Activated CD4-positive, alpha-beta memory T cell treated with anti-CD3 and anti-CD28 coated beads for 36 hours (primary cell): ENCODE results near the gene AADACL2. TPM values are rescaled to one million over a fixed set of nuclear protein-coding genes. Genes with fewer than 3 reads are reported as not detected.
"Not testable (repeated sequence)": the region's sequence is repeated elsewhere in the genome, so short reads cannot be mapped to it uniquely, and the experiment has no call there.

Experiments
- CTCF ChIA-PET: fragments of 350-600 bp; sonication (Branson Sonifier 250); formaldehyde crosslinking; loops from one replicate; lab custom pipeline; 2021; ENCODE audit warnings: antibody characterized with exemption, inconsistent platforms; lab: Charles Lee
- POLR2A ChIA-PET: fragments of 350-600 bp; sonication (Branson Sonifier 250); formaldehyde crosslinking; loops from one replicate; lab custom pipeline; 2021; ENCODE audit warnings: antibody characterized with exemption; lab: Charles Lee
- DNase-seq: peaks from one replicate; pipeline ENCODE4 v3.0.0-alpha.2; 2020
- H3K27ac Mint-ChIP-seq: one replicate; pipeline ENCODE4 v1.8.0; 2021; ENCODE audit warnings: mixed read lengths
- H3K27me3 Mint-ChIP-seq: one replicate; pipeline ENCODE4 v1.8.0; 2021; ENCODE audit warnings: mixed read lengths
- H3K36me3 Mint-ChIP-seq: one replicate; pipeline ENCODE4 v1.8.0; 2021; ENCODE audit warnings: mixed read lengths
- H3K4me1 Mint-ChIP-seq: one replicate; pipeline ENCODE4 v1.8.0; 2021; ENCODE audit warnings: low read depth, mixed read lengths
- H3K4me3 Mint-ChIP-seq: one replicate; pipeline ENCODE4 v1.8.0; 2021; ENCODE audit warnings: mild to moderate bottlenecking, mixed read lengths
- H3K9me3 Mint-ChIP-seq: one replicate; pipeline ENCODE4 v1.8.0; 2021; ENCODE audit warnings: mixed read lengths
- intact Hi-C: fragments of 100-400 bp; cut with micrococcal nuclease; formaldehyde crosslinking; loops from one replicate; pipeline ENCODE4 v1.15.1; 2023
- total RNA-seq, 2 experiments: library from RNA; stranded (reverse); gene quantifications; one replicate each; pipeline ENCODE4 v1.2.3, GENCODE V29; 2021

AADACL2 gene
- total RNA-seq, 2 experiments from 2014 or later: not detected

GRCh38 chr3:151790763-151791162 is 57.0 kb downstream of the AADACL2 start:
- H3K27me3 Mint-ChIP-seq, POLR2A ChIA-PET, H3K4me3 Mint-ChIP-seq, DNase-seq, H3K4me1 Mint-ChIP-seq, H3K36me3 Mint-ChIP-seq, intact Hi-C loops, CTCF ChIA-PET, H3K27ac Mint-ChIP-seq, H3K9me3 Mint-ChIP-seq: not testable (repeated sequence)

GRCh38 chr3:151792411-151792810 is 58.7 kb downstream of the AADACL2 start:
- Mint-ChIP-seq H3K4me1 (no peaks in the 10 kb centered on the region), H3K9me3 (no peaks in the 10 kb centered on the region), H3K36me3 (no peaks in the 10 kb centered on the region), H3K27me3 (peaks cover 1% of the 10 kb centered on the region), H3K4me3 (no peak overlapping the region), H3K27ac (no peak overlapping the region)
- CTCF ChIA-PET: no interaction called here
- intact Hi-C loops: no loop called here
- no peak for DNase-seq
- POLR2A ChIA-PET: no interaction called here

GRCh38 chr3:151793636-151794035 is 59.9 kb downstream of the AADACL2 start:
- CTCF ChIA-PET: no interaction called here
- Mint-ChIP-seq H3K9me3 (no peaks in the 10 kb centered on the region), H3K27me3 (peaks cover 1% of the 10 kb centered on the region), H3K4me3 (no peak overlapping the region), H3K36me3 (no peaks in the 10 kb centered on the region), H3K4me1 (no peaks in the 10 kb centered on the region), H3K27ac (no peak overlapping the region)
- intact Hi-C loops: no loop called here
- POLR2A ChIA-PET: no interaction called here
- no peak for DNase-seq

- H3K9me3 Mint-ChIP-seq: no peaks in the 10 kb centered on the region
- peaks cover 1% of the 10 kb centered on the region for H3K27me3 Mint-ChIP-seq
- H3K4me3 Mint-ChIP-seq: no peak overlapping the region
- no peak overlapping the region for H3K27ac Mint-ChIP-seq
- DNase-seq: no peak
- ChIA-PET CTCF (no interaction called here), POLR2A (no interaction called here)
- no peaks in the 10 kb centered on the region for H3K4me1 Mint-ChIP-seq
- H3K36me3 Mint-ChIP-seq: no peaks in the 10 kb centered on the region
- intact Hi-C loops: no loop called here
Observed at GRCh38 chr3:151794080-151794479, 60.4 kb downstream of the AADACL2 start.

- CTCF ChIA-PET: no interaction called here
- POLR2A ChIA-PET: no interaction called here
- intact Hi-C loops: no loop called here
- no peaks in the 10 kb centered on the region for H3K36me3 Mint-ChIP-seq
- no peak overlapping the region for H3K4me3 Mint-ChIP-seq
- no peaks in the 10 kb centered on the region for H3K27me3 Mint-ChIP-seq
- H3K9me3 Mint-ChIP-seq: no peaks in the 10 kb centered on the region
- DNase-seq: no peak
- H3K4me1 Mint-ChIP-seq: no peaks in the 10 kb centered on the region
- no peak overlapping the region for H3K27ac Mint-ChIP-seq
Observed at GRCh38 chr3:151795276-151795675, 61.5 kb downstream of the AADACL2 start.

- ChIA-PET CTCF (no interaction called here), POLR2A (no interaction called here)
- intact Hi-C loops: no loop called here
- no peak for DNase-seq
- Mint-ChIP-seq H3K4me1 (no peaks in the 10 kb centered on the region), H3K27me3 (no peaks in the 10 kb centered on the region), H3K9me3 (no peaks in the 10 kb centered on the region), H3K36me3 (no peaks in the 10 kb centered on the region), H3K4me3 (no peak overlapping the region), H3K27ac (no peak overlapping the region)
Observed at GRCh38 chr3:151796105-151796680, 62.5 kb downstream of the AADACL2 start.

- no peaks in the 10 kb centered on the region for H3K9me3 Mint-ChIP-seq
- peaks cover under 1% of the 10 kb centered on the region for H3K27me3 Mint-ChIP-seq
- no peaks in the 10 kb centered on the region for H3K36me3 Mint-ChIP-seq
- no peak for DNase-seq
- ChIA-PET CTCF (no interaction called here), POLR2A (no interaction called here)
- no peaks in the 10 kb centered on the region for H3K4me1 Mint-ChIP-seq
- H3K4me3 Mint-ChIP-seq: no peak overlapping the region
- intact Hi-C loops: no loop called here
- H3K27ac Mint-ChIP-seq: no peak overlapping the region
Observed at GRCh38 chr3:151798466-151798865, 64.7 kb downstream of the AADACL2 start.

GRCh38 chr3:151800431-151800830 is 66.7 kb downstream of the AADACL2 start:
- Mint-ChIP-seq H3K36me3 (no peaks in the 10 kb centered on the region), H3K27ac (no peak overlapping the region), H3K9me3 (no peaks in the 10 kb centered on the region), H3K4me1 (no peaks in the 10 kb centered on the region), H3K4me3 (no peak overlapping the region), H3K27me3 (peaks cover 2% of the 10 kb centered on the region)
- POLR2A ChIA-PET: no interaction called here
- intact Hi-C loops: no loop called here
- CTCF ChIA-PET: no interaction called here
- DNase-seq: no peak

- Mint-ChIP-seq H3K9me3 (peaks cover 17% of the 10 kb centered on the region), H3K4me3 (no peak overlapping the region), H3K4me1 (no peaks in the 10 kb centered on the region), H3K27me3 (peaks cover 2% of the 10 kb centered on the region), H3K36me3 (peaks cover 2% of the 10 kb centered on the region), H3K27ac (no peak overlapping the region)
- ChIA-PET CTCF (no interaction called here), POLR2A (no interaction called here)
- no peak for DNase-seq
- intact Hi-C loops: no loop called here
Observed at GRCh38 chr3:151804267-151804666, 70.5 kb downstream of the AADACL2 start.

- H3K36me3 Mint-ChIP-seq: peaks cover 2% of the 10 kb centered on the region
- intact Hi-C loops: no loop called here
- H3K27me3 Mint-ChIP-seq: peaks cover 2% of the 10 kb centered on the region
- CTCF ChIA-PET: no interaction called here
- H3K9me3 Mint-ChIP-seq: peaks cover 17% of the 10 kb centered on the region
- no peak overlapping the region for H3K4me3 Mint-ChIP-seq
- no peaks in the 10 kb centered on the region for H3K4me1 Mint-ChIP-seq
- DNase-seq: no peak
- POLR2A ChIA-PET: no interaction called here
- no peak overlapping the region for H3K27ac Mint-ChIP-seq
Observed at GRCh38 chr3:151806838-151807237, 73.1 kb downstream of the AADACL2 start.

Other genes starting within 250 kb of the AADACL2 start
- gene AADAC, start 80.2 kb downstream of the AADACL2 start, total RNA-seq: not detected
- gene SUCNR1, start 139.7 kb downstream of the AADACL2 start, total RNA-seq: not detected